OCI-LY1 (cell line): Measurements from ENCODE around the gene PCNX1.

Source experiments
- H2AFZ ChIP-seq: fragments of 200-600 bp; sonication (generic), shearing (Covaris generic); 2 replicates; pipeline ENCODE4 v1.6.0; 2014; ENCODE audit warnings: antibody characterized with exemption, mild to moderate bottlenecking, low read length
- H3F3A ChIP-seq: fragments of 200-600 bp; sonication (generic), shearing (Covaris generic); 2 replicates; pipeline ENCODE4 v1.6.0; 2014; ENCODE audit warnings: mild to moderate bottlenecking, antibody characterized with exemption, low read length, moderate library complexity; ENCODE audit not compliant: insufficient read depth
- H3K27ac ChIP-seq: fragments of 200-600 bp; sonication (generic); 2 replicates; pipeline ENCODE4 v1.5.1; 2014; ENCODE audit warnings: low read length, mixed run types, mild to moderate bottlenecking, low read depth; ENCODE audit not compliant: poor library complexity, severe bottlenecking
- H3K27me3 ChIP-seq: fragments of 200-600 bp; sonication (generic); 2 replicates; pipeline ENCODE4 v1.6.0; 2014; ENCODE audit warnings: antibody characterized with exemption, mild to moderate bottlenecking, low read length, moderate library complexity; ENCODE audit not compliant: insufficient read depth
- H3K36me3 ChIP-seq: fragments of 200-600 bp; sonication (generic); 2 replicates; pipeline ENCODE4 v1.6.1; 2014; ENCODE audit warnings: mild to moderate bottlenecking, antibody characterized with exemption, low read length, moderate library complexity, mixed read lengths; ENCODE audit not compliant: insufficient read depth
- H3K4me1 ChIP-seq: fragments of 200-600 bp; sonication (generic); 2 replicates; pipeline ENCODE4 v1.5.1; 2014; ENCODE audit warnings: mild to moderate bottlenecking, low read length, moderate library complexity; ENCODE audit not compliant: insufficient read depth, severe bottlenecking
- H3K4me2 ChIP-seq: fragments of 200-600 bp; sonication (generic), shearing (Covaris generic); 2 replicates; pipeline ENCODE4 v1.6.1; 2014; ENCODE audit warnings: low read length
- H3K4me3 ChIP-seq: fragments of 200-600 bp; sonication (generic); 2 replicates; pipeline ENCODE4 v1.5.1; 2014; ENCODE audit warnings: low read length, low read depth, mild to moderate bottlenecking, mixed read lengths; ENCODE audit not compliant: poor library complexity, severe bottlenecking
- H3K79me2 ChIP-seq: fragments of 200-600 bp; shearing (Covaris generic); 2 replicates; pipeline ENCODE4 v1.6.1; 2016; ENCODE audit warnings: mixed run types, low read length, mixed read lengths; ENCODE audit not compliant: insufficient read depth
- H3K9ac ChIP-seq: fragments of 200-600 bp; sonication (generic), shearing (Covaris generic); 2 replicates; pipeline ENCODE4 v1.6.1; 2014; ENCODE audit warnings: mild to moderate bottlenecking, low read length, mixed read lengths
- H3K9me2 ChIP-seq: fragments of 200-600 bp; sonication (generic), shearing (Covaris generic); 2 replicates; pipeline ENCODE4 v1.6.1; 2014; ENCODE audit warnings: low read depth, mild to moderate bottlenecking, low read length, mixed read lengths
- H3K9me3 ChIP-seq: fragments of 200-600 bp; shearing (Covaris generic); 2 replicates; pipeline ENCODE4 v1.6.1; 2014; ENCODE audit warnings: low read length, mixed read lengths
- H4K20me1 ChIP-seq: fragments of 200-600 bp; sonication (generic), shearing (Covaris generic); 2 replicates; pipeline ENCODE4 v1.6.0; 2016; ENCODE audit warnings: mild to moderate bottlenecking, low read length; ENCODE audit not compliant: insufficient read depth
- EZH2 ChIP-seq: fragments of 200-600 bp; sonication (generic), shearing (Covaris generic); IDR thresholded peaks from 2 replicates; pipeline ENCODE4 v1.8.0; 2017; ENCODE audit warnings: borderline replicate concordance, mixed run types, mild to moderate bottlenecking, antibody characterized with exemption, low read length, moderate library complexity, mixed read lengths
- TF ChIP-seq, protein P1 (sequence below): fragments of 200-600 bp; sonication (generic), shearing (Covaris generic); IDR thresholded peaks from 2 replicates; pipeline ENCODE4 v1.5.1; 2017; ENCODE audit warnings: mild to moderate bottlenecking, antibody characterized with exemption, low read length, moderate library complexity, mixed read lengths

Gene PCNX1

DNA sequence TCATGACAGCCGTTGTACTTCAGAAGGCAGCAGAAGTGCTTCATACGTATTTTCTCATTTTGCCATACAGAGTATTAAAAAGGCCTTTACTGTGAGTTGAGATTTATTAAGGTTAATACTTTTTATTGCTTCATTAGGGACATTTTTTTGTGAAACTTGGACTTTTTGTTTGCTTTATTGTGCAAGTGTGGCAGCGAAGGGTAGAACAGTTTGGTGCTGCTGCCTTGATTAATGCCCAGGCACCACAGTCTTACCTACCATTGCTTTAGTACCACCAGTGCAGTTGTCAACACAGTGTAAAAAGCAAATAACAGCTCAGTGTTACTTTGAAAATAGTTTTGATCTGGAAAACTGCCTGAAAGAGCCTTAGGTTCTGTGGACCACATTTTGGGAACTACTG lies 147.4 kb downstream of the PCNX1 start:
- Histone ChIP-seq H3K9me3 (no peaks in the 10 kb centered on the region), H4K20me1 (no peaks in the 10 kb centered on the region), H3K9me2 (no peaks in the 10 kb centered on the region), H3K79me2 (no peaks in the 10 kb centered on the region), H3K4me3 (no peak overlapping the region), H3K36me3 (peaks cover 2% of the 10 kb centered on the region; the same call in 1 of the 2 replicates), H2AFZ (no peak overlapping the region), H3K4me2 (no peak overlapping the region), H3F3A (no peaks in the 10 kb centered on the region), H3K27ac (no peak overlapping the region), H3K27me3 (no peaks in the 10 kb centered on the region), H3K9ac (no peak overlapping the region), H3K4me1 (no peaks in the 10 kb centered on the region)
- TF ChIP-seq, protein P1, sequence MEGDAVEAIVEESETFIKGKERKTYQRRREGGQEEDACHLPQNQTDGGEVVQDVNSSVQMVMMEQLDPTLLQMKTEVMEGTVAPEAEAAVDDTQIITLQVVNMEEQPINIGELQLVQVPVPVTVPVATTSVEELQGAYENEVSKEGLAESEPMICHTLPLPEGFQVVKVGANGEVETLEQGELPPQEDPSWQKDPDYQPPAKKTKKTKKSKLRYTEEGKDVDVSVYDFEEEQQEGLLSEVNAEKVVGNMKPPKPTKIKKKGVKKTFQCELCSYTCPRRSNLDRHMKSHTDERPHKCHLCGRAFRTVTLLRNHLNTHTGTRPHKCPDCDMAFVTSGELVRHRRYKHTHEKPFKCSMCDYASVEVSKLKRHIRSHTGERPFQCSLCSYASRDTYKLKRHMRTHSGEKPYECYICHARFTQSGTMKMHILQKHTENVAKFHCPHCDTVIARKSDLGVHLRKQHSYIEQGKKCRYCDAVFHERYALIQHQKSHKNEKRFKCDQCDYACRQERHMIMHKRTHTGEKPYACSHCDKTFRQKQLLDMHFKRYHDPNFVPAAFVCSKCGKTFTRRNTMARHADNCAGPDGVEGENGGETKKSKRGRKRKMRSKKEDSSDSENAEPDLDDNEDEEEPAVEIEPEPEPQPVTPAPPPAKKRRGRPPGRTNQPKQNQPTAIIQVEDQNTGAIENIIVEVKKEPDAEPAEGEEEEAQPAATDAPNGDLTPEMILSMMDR = no peak
- TF ChIP-seq EZH2 = no peak

DNA sequence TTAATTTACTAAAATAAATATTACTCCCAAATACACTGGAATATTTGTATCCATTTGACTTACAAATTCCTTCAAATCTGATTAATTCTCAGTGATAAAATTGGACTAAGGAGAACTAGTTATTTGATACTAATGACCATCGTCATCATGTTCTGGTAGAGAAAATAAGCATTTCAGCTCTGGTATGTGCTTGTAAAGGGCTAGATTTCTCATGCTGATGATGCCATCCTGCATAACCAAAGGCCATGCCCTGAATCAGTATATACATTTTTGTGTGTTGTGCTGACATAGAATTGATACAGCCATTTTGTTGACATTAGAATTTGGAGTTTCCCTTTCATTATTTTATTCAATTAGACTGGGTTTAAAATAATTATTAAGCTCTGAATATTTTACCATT lies 148.9 kb downstream of the PCNX1 start:
- H2AFZ ChIP-seq = no peak overlapping the region
- H3K4me2 ChIP-seq = no peak overlapping the region
- TF ChIP-seq, protein P1 = no peak
- no peak for TF ChIP-seq EZH2
- H3F3A ChIP-seq = no peaks in the 10 kb centered on the region
- no peaks in the 10 kb centered on the region for H3K4me1 ChIP-seq
- no peaks in the 10 kb centered on the region for H3K27me3 ChIP-seq
- no peaks in the 10 kb centered on the region for H3K9me2 ChIP-seq
- no peak overlapping the region for H3K9ac ChIP-seq
- H3K27ac ChIP-seq = no peak overlapping the region
- peaks cover 17% of the 10 kb centered on the region for H3K36me3 ChIP-seq
- no peaks in the 10 kb centered on the region for H4K20me1 ChIP-seq
- H3K79me2 ChIP-seq = no peaks in the 10 kb centered on the region
- H3K9me3 ChIP-seq = no peaks in the 10 kb centered on the region
- H3K4me3 ChIP-seq = no peak overlapping the region

DNA sequence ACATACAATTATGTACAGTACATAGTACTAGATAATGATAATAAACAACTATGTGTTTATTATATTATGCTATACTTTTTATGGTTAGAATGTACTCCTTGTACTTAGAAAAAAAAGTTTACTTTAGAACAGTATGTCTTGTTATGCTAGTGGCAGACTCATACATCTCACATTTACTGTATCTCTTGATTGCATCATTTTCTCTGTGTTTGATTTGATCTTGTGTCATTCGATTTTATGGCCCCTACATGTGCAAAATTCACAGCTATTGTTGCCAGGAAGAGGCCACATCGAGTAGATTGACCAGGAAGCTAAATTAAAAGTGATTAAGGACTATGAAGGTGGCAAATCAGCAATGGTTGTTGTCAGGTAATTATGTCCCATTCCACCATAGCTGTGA lies 153.0 kb downstream of the PCNX1 start:
- Histone ChIP-seq H3K79me2 (no peaks in the 10 kb centered on the region), H3K4me2 (no peak overlapping the region), H3K9me2 (no peaks in the 10 kb centered on the region), H3K4me1 (no peaks in the 10 kb centered on the region), H3K36me3 (peaks cover 32% of the 10 kb centered on the region), H2AFZ (no peak overlapping the region), H3K27me3 (no peaks in the 10 kb centered on the region), H4K20me1 (no peaks in the 10 kb centered on the region), H3K9ac (no peak overlapping the region), H3K4me3 (no peak overlapping the region), H3F3A (no peaks in the 10 kb centered on the region), H3K27ac (no peak overlapping the region), H3K9me3 (no peaks in the 10 kb centered on the region)
- no peak for TF ChIP-seq EZH2

DNA sequence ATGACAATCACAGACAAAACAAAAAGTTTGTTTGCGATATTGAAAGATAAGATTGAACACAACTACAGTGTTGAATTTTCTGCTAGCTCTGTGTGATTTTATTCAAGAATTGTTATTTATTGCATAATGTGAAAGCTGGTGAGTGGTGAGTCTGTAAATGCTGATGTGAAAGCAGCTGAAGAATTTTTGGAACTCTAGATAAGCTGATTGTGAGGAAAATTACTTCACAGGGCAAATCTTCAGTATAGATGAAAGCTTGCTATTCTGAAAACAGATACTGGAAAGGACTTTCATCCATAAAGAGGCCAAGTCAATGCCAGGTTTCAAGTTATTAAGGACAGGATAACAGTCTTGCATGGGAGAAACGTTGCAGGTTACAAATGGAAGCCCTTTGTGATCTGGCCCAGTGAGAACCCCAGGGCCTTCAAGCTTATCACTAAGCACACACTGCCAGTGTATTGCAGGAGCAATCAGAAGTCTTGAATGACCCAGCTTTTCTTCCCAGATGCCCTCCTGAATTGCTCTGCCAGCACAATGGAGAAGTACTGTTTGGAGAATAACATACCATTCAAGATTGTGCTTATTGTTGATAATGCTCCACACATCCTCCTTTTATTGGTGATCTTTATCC lies 153.7 kb downstream of the PCNX1 start:
- Histone ChIP-seq H3F3A (no peaks in the 10 kb centered on the region), H3K4me3 (no peak overlapping the region), H3K9me3 (no peaks in the 10 kb centered on the region), H3K4me1 (no peaks in the 10 kb centered on the region), H3K79me2 (no peaks in the 10 kb centered on the region), H3K36me3 (peaks cover 35% of the 10 kb centered on the region), H4K20me1 (no peaks in the 10 kb centered on the region), H3K9me2 (no peaks in the 10 kb centered on the region), H3K27ac (no peak overlapping the region), H2AFZ (no peak overlapping the region), H3K27me3 (no peaks in the 10 kb centered on the region), H3K4me2 (no peak overlapping the region), H3K9ac (no peak overlapping the region)
- TF ChIP-seq EZH2 = no peak
- TF ChIP-seq, protein P1 = no peak
